GM12878 (cell line): ENCODE data around the gene TDRD12. TPM values are rescaled to one million over a fixed set of nuclear protein-coding genes. Genes with fewer than 3 reads are reported as not detected.

Source experiments
- ATAC-seq: fragments of 200-7000 bp; cut with Tn5 transposase; 3 replicates; pipeline ENCODE4 v1.9.1; 2020; ENCODE audit warnings: mild to moderate bottlenecking, moderate library complexity
- BruUV-seq: library from RNA; stranded (reverse); fragments of 400-500 nt; replicated peaks from 2 replicates; lab custom pipeline; 2021; lab: Mats Ljungman, UMichigan
- CTCF ChIA-PET: fragments of 300-600 bp; sonication (Branson Sonifier 250); formaldehyde crosslinking; extraction: SDS; loops from one replicate; lab custom pipeline; 2021; ENCODE audit warnings: inconsistent platforms; lab: Yijun Ruan, JAX
- POLR2A ChIA-PET: fragments of 350-600 bp; formaldehyde crosslinking; extraction: SDS; loops from one replicate; lab custom pipeline; 2021; ENCODE audit warnings: inconsistent platforms; lab: Charles Lee
- RAD21 ChIA-PET: fragments of 300-600 bp; sonication (Branson Sonifier 250); formaldehyde crosslinking; loops from one replicate; lab custom pipeline; 2023; ENCODE audit warnings: antibody characterized with exemption; ENCODE audit not compliant: unreplicated experiment; lab: Charles Lee
- SMC1A ChIA-PET: fragments of 300-600 bp; sonication (Branson Sonifier 250); formaldehyde crosslinking; loops from one replicate; lab custom pipeline; 2023; ENCODE audit not compliant: unreplicated experiment, uncharacterized antibody; lab: Charles Lee
- DNase-seq: peaks from one replicate; pipeline ENCODE4 v3.0.0-alpha.2; 2011; ENCODE audit warnings: low read depth, low spot score
- FAIRE-seq: peaks from 3 replicates; lab custom pipeline; 2011; peaks lifted over from hg19 to GRCh38; lab: Jason Lieb, UNC
- H2AFZ ChIP-seq: 2 replicates; pipeline ENCODE4 v1.6.0; 2011; ENCODE audit warnings: low read depth, low read length, control low read depth; ENCODE audit not compliant: control insufficient read depth
- H3K27ac ChIP-seq: 2 replicates; pipeline ENCODE4 v1.5.1; 2011; ENCODE audit warnings: control low read depth; ENCODE audit not compliant: control insufficient read depth, insufficient read depth
- H3K27me3 ChIP-seq, 2 experiments: replicated peaks in 1 of 2; 2 replicates each; pipeline versions ENCODE4 v1.6.0 to v1.6.1; 2011; ENCODE audit warnings: low read length in 1 of 2; ENCODE audit not compliant: control insufficient read depth in 2 of 2, insufficient read depth in 2 of 2
- H3K36me3 ChIP-seq, 2 experiments: 2 replicates each; pipeline ENCODE4 v1.5.1; 2011; ENCODE audit warnings: low read length in 1 of 2; ENCODE audit not compliant: control insufficient read depth in 2 of 2, insufficient read depth in 2 of 2
- H3K4me1 ChIP-seq: 2 replicates; pipeline ENCODE4 v1.6.1; 2011; ENCODE audit warnings: mild to moderate bottlenecking, low read length, moderate library complexity, mixed read lengths; ENCODE audit not compliant: control insufficient read depth, insufficient read depth
- H3K4me2 ChIP-seq: 2 replicates; pipeline ENCODE4 v1.6.0; 2011; ENCODE audit warnings: control low read depth; ENCODE audit not compliant: control insufficient read depth, insufficient read depth
- H3K4me3 ChIP-seq: fragments of 200-600 bp; sonication (generic); 2 replicates; pipeline ENCODE4 v1.5.1; 2016
- H3K79me2 ChIP-seq: 2 replicates; pipeline ENCODE4 v1.6.0; 2011; ENCODE audit warnings: low read length; ENCODE audit not compliant: control insufficient read depth, insufficient read depth
- H3K9ac ChIP-seq: 2 replicates; pipeline ENCODE4 v1.8.0; 2011; ENCODE audit warnings: low read length, control low read depth, mixed read lengths; ENCODE audit not compliant: control insufficient read depth, insufficient read depth
- H3K9me3 ChIP-seq: replicated peaks from 3 replicates; pipeline ENCODE4 v1.5.1; 2011; ENCODE audit warnings: mild to moderate bottlenecking, low read length; ENCODE audit not compliant: control insufficient read depth, insufficient read depth
- H4K20me1 ChIP-seq: 2 replicates; pipeline ENCODE4 v1.6.0; 2011; ENCODE audit not compliant: control insufficient read depth, insufficient read depth
- CBX3 ChIP-seq: fragments of 200-600 bp; sonication (generic); IDR thresholded peaks from 2 replicates; pipeline ENCODE4 v1.6.1; 2016; ENCODE audit warnings: low read depth, borderline replicate concordance
- CEBPB ChIP-seq, 2 experiments: fragments of 150-350 bp in 1 of 2; IDR thresholded peaks; 2 replicates each; pipeline ENCODE4 v1.6.1; 2012 to 2014; ENCODE audit warnings: low read depth in 2 of 2, low read length in 2 of 2, borderline replicate concordance in 1 of 2, inconsistent platforms in 1 of 2
- CHD2 ChIP-seq: IDR thresholded peaks from 2 replicates; pipeline ENCODE4 v1.6.1; 2011; ENCODE audit warnings: low read depth, low read length, improper control_type of control experiment, borderline replicate concordance
- DPF2 ChIP-seq: fragments of 450-650 bp; IDR thresholded peaks from 2 replicates; pipeline ENCODE4 v1.6.1; 2017; ENCODE audit warnings: mild to moderate bottlenecking
- EP300 ChIP-seq, 2 experiments: fragments of 150-350 bp in 1 of 2; IDR thresholded peaks; 2 replicates each; pipeline ENCODE4 v1.6.1; 2011 to 2012; ENCODE audit warnings: low read depth in 2 of 2, low read length in 2 of 2, borderline replicate concordance in 1 of 2, improper control_type of control experiment in 1 of 2, inconsistent platforms in 1 of 2; ENCODE audit not compliant: control insufficient read depth in 1 of 2
- IRF3 ChIP-seq: fragments of 450-650 bp; IDR thresholded peaks from 2 replicates; pipeline ENCODE4 v1.6.1; 2014; ENCODE audit warnings: mild to moderate bottlenecking
- KDM1A ChIP-seq: fragments of 200-600 bp; sonication (generic); IDR thresholded peaks from 2 replicates; pipeline ENCODE4 v1.6.1; 2016; ENCODE audit warnings: borderline replicate concordance
- MAX ChIP-seq: IDR thresholded peaks from 2 replicates; pipeline ENCODE4 v1.6.1; 2012; ENCODE audit warnings: low read depth, low read length, improper control_type of control experiment
- MTA3 ChIP-seq: IDR thresholded peaks from 2 replicates; pipeline ENCODE4 v1.6.1; 2012; ENCODE audit warnings: low read length, inconsistent platforms, borderline replicate concordance
- MXI1 ChIP-seq: fragments of 150-350 bp; IDR thresholded peaks from 2 replicates; pipeline ENCODE4 v1.6.1; 2011; ENCODE audit warnings: low read depth, mild to moderate bottlenecking, inconsistent platforms, low read length, improper control_type of control experiment
- NFYA ChIP-seq: IDR thresholded peaks from 2 replicates; pipeline ENCODE4 v1.6.1; 2011; ENCODE audit warnings: low read depth, mild to moderate bottlenecking, low read length, improper control_type of control experiment, borderline replicate concordance
- NKRF ChIP-seq: fragments of 450-650 bp; conservative IDR thresholded peaks from 2 replicates; pipeline ENCODE4 v1.6.1; 2017; ENCODE audit warnings: mild to moderate bottlenecking, moderate library complexity
- POLR2AphosphoS5 ChIP-seq: IDR thresholded peaks from 2 replicates; pipeline ENCODE4 v1.6.1; 2011; ENCODE audit warnings: mild to moderate bottlenecking, low read length, inconsistent platforms
- RAD51 ChIP-seq: fragments of 450-650 bp; IDR thresholded peaks from 2 replicates; pipeline ENCODE4 v1.6.1; 2016; ENCODE audit warnings: moderate library complexity, mild to moderate bottlenecking, inconsistent platforms
- RELA ChIP-seq: fragments of 450-650 bp; IDR thresholded peaks from 2 replicates; pipeline ENCODE4 v1.8.0; 2014; ENCODE audit warnings: borderline replicate concordance; ENCODE audit not compliant: partially characterized antibody
- SIX5 ChIP-seq: IDR thresholded peaks from 2 replicates; pipeline ENCODE4 v1.6.1; 2011; ENCODE audit warnings: mild to moderate bottlenecking, low read depth, low read length, moderate library complexity; ENCODE audit not compliant: severe bottlenecking
- SMAD5 ChIP-seq: IDR thresholded peaks from 2 replicates; pipeline ENCODE4 v1.6.1; 2016; ENCODE audit warnings: antibody characterized with exemption, low read depth
- TBL1XR1 ChIP-seq: IDR thresholded peaks from 2 replicates; pipeline ENCODE4 v1.6.1; 2012; ENCODE audit warnings: low read depth, low read length, improper control_type of control experiment
- TCF12 ChIP-seq: IDR thresholded peaks from 2 replicates; pipeline ENCODE4 v1.6.1; 2011; ENCODE audit warnings: low read depth, mild to moderate bottlenecking, low read length
- ZBED1 ChIP-seq: IDR thresholded peaks from 2 replicates; pipeline ENCODE4 v1.6.1; 2016; ENCODE audit warnings: borderline replicate concordance
- ZNF274 ChIP-seq: IDR thresholded peaks from one replicate; pipeline ENCODE4 v1.8.0; 2011; ENCODE audit not compliant: insufficient read length, insufficient read depth
- WGBS: methylation state at CpG from one replicate; pipeline ENCODE4 v1.1.6; 2016; ENCODE audit warnings: low lambda C conversion rate; ENCODE audit not compliant: insufficient replicate concordance, insufficient coverage; ENCODE audit errors: missing lambda C conversion rate; 5-methylcytosine and 5-hydroxymethylcytosine counted together
- in situ Hi-C: fragments of 300-500 bp; cut with MboI; formaldehyde crosslinking; loops from 9 replicates; pipeline ENCODE4 v1.14.3; 2018; ENCODE audit warnings: mixed read lengths
- intact Hi-C: fragments of 100-400 bp; cut with micrococcal nuclease; formaldehyde crosslinking; loops from one replicate; pipeline ENCODE4 v1.14.2; 2022; ENCODE audit not compliant: unreplicated experiment
- polyA plus RNA-seq, 11 experiments: library from polyadenylated mRNA; depleted of rRNA in 4 of 11; unstranded in 6 of 11; stranded (reverse) in 5 of 11; fragments of >200 nt; fragmentation: Nextera tagmentation in 4 of 11; fragmentation: Illumina TruSeq in 1 of 11; extraction: Ambion mirVana in 4 of 11; extraction: Trizol in 1 of 11; gene quantifications; 1 replicate in 1 of 11; 2 replicates in 10 of 11; pipeline versions ENCODE4 v1.2.1 to v1.2.3, GENCODE V29; 2011 to 2016; ENCODE audit warnings: inconsistent platforms in 2 of 11, missing spikeins in 2 of 11, low read depth in 1 of 11
- total RNA-seq, 4 experiments: library from RNA; depleted of rRNA in 3 of 4; stranded (reverse); fragments of >200 nt in 3 of 4; fragmentation: Illumina TruSeq in 1 of 4; extraction: Trizol in 1 of 4; gene quantifications; 2 replicates each; pipeline versions ENCODE4 v1.2.1 to v1.2.3, GENCODE V29; 2013 to 2021

TDRD12 gene
- total and polyA plus RNA-seq, 10 of the 15 experiments (the other 5 are each of a cell fraction or from before 2014, with no cell fraction given) = 0.08 to 0.15 TPM; not detected in 8

- Histone ChIP-seq H3K36me3 (no peaks in the 10 kb centered on the region; a peak in 1 of 4 replicates), H3K9me3 (peaks cover 2% of the 10 kb centered on the region; the same call in 2 of the 3 replicates), H3K9ac (peak overlapping the region; percentile 78), H2AFZ (peak overlapping the region; percentile 74), H3K4me2 (peak overlapping the region; percentile 97), H3K27me3 (no peaks in the 10 kb centered on the region), H3K27ac (peak overlapping the region; percentile 69), H3K4me1 (peaks cover 6% of the 10 kb centered on the region; the same call in 1 of the 2 replicates), H3K79me2 (peaks cover 45% of the 10 kb centered on the region), H3K4me3 (peak overlapping the region; percentile 79), H4K20me1 (no peaks in the 10 kb centered on the region)
- DNase-seq (no peak), FAIRE-seq (no peak), ATAC-seq (peak; percentile 84)
- SMC1A ChIA-PET = interaction anchor here (0.9 to 1.6 kb wide), 3 partner anchors 9 to 19 kb away, joined by 3 to 4 read pairs (median 4); no protein-coding TSS in a partner anchor
- CTCF ChIA-PET = interaction anchor here (1.1 to 1.6 kb wide), 2 partner anchors 8 to 24 kb away, joined by 3 to 5 read pairs; no protein-coding TSS in a partner anchor
- intact Hi-C loops = loop anchor here (2.0 to 5.0 kb wide), 3 partner anchors 111 to 290 kb away; partner anchors contain the start of genes CEP89, FAAP24 and PDCD5
- under 1% methylated on average over 76 of the region's 93 CpGs for WGBS
- TSS peak; percentile 52 for BruUV-seq
- RAD21 ChIA-PET = interaction anchor here (0.8 kb wide), 1 partner anchor 17 kb away, joined by 3 read pairs; the partner anchor contains the start of gene ANKRD27
- in situ Hi-C loops = no loop called here
- POLR2A ChIA-PET = interaction anchor here (0.9 kb wide), 1 partner anchor 16 kb away, joined by 3 read pairs; the partner anchor contains the start of gene RGS9BP
- TF ChIP-seq KDM1A (no peak), TCF12 (no peak), SIX5 (no peak), DPF2 (peak; percentile 67; the same call in 1 of the 2 replicates), MAX (0 out of 2 replicates have a peak, but pooled peaks have one; percentile 21), TBL1XR1 (no peak), CEBPB (IDR thresholded peaks at IDR 0.05; ENCODE audit: borderline replicate concordance in 1 of 2, low read depth in 2 of 2, low read length in 2 of 2) (no peak), POLR2AphosphoS5 (no peak; the same call in 1 of the 2 replicates), MTA3 (no peak), EP300 (IDR thresholded peaks at IDR 0.05; ENCODE audit: borderline replicate concordance in 1 of 2, control insufficient read depth in 1 of 2, low read depth in 2 of 2, low read length in 2 of 2) (no peak), CBX3 (no peak), NFYA (no peak), RAD51 (no peak), SMAD5 (no peak), IRF3 (no peak), CHD2 (no peak), NKRF (no peak; the same call in none of the 2 replicates), RELA (peak; percentile 20), ZNF274 (no peak), MXI1 (no peak; the same call in 1 of the 2 replicates), ZBED1 (no peak)
These were observed 27.4 kb upstream of the TDRD12 start for GRCh38 chr19:32691952-32692726.
